ENCODE results near the gene BRI3BP.

The BRI3BP gene

DNA sequence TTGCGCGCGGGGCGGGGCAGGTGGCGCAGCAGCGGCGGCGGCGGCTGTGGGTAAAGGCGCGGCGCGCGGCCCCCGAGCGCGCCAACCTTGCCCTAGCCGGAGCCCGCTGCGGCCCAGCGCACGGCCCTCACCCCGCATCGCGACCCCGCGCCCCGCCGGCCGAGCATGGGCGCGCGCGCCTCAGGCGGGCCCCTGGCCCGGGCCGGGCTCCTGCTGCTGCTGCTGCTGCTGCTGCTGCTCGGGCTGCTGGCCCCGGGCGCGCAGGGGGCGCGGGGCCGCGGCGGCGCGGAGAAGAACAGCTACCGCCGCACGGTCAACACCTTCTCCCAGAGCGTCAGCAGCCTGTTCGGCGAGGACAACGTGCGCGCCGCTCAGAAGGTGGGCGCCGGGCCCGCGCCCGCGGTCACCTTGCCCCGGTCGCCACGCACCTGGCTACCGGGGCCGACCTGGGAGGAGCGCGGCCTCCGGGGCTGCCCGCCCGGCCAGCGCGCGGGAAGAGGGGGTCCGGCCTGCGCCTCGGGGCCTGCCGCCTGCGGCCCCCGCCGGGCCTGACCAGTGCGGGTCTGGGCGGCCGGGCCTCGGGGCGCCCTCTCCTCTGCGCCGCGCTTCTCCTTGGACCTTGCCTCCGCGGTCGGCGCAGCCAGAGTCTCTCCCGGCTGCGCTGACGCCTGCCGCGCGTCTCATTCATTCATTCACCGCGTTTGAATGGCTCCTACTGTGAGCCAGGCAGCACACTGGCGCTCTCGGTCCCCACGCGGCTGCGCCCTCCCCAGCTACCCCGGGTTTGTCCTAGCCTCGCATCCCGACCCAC lies at the start of gene BRI3BP:
Gene BRI3BP, plus strand, starts transcription at position 20 of the 811 bp plus-strand sequence. Its CDS starts 146 bp downstream, at position 166.
- no peak for FAIRE-seq

GRCh38 chr12:124946447-124946793 lies 47.0 kb upstream of the BRI3BP start:
- FAIRE-seq = no peak

DNA sequence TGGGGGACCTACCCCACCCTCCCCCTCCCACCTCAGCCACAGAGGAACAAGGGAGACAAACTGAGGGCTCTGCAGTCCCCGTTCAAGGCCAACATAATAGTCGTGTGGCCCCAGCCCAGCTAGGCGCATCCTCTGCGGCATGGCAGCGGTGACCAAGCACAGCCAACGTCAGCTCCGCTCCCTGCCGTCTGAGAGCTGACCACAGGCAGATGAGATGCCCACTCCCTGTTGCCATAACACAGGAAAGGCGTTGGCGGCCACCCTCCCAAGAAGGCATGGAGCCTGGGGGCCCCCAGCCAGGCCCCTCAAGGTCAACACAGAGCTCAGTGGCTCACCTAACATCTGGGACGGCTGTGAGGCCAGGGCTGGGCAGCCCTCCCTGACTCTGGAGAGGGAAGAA lies 46.4 kb upstream of the BRI3BP start:
- no peak for FAIRE-seq

DNA sequence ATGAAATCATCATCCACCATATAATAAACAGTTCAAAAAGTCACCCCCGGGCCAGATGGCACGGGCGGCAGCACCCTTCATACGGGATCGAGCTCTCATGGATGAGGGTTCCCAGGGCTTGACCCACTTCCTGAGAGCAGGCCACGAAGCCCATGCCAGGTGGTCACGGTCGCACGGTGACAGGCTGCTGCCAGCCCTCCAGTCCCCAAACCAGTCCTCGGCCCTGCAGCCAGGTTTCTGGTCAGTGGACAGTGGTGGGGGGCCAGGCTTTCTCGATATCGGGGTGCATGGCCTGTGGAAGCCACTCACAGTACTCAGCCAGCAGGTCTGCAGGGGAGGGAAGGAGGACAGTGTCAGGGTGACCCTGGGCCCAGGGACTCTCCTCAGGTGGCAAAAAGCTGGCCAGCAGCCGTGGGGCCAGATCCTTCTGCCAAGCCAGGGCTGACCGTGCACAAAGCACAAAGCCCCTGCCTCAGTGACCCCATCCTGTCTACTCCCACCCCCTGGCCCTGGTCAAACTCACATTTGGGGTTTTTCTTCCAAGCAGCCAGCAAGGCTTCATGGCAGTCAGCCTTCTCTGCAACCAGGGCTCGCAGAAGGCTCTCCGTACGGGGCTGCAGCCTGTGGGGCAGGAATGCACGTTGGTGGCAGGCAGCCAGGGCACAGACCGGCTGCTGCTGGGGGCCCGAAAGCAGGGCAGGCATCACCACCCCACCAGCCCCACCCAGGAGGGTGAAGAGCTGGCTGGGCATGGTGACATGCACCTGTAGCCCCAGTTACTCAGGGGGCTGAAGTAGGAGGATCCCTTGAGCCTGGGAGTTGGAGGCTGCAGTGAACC lies 45.7 kb upstream of the BRI3BP start:
- no peak for FAIRE-seq

- no peak for FAIRE-seq
These were observed 44.4 kb upstream of the BRI3BP start for GRCh38 chr12:124949066-124949465.

GRCh38 chr12:124949779-124950728 lies 43.4 kb upstream of the BRI3BP start:
- no peak for FAIRE-seq

GRCh38 chr12:124952295-124952694 lies 41.1 kb upstream of the BRI3BP start:
- no peak for FAIRE-seq

- FAIRE-seq = no peak
These were observed 40.6 kb upstream of the BRI3BP start for GRCh38 chr12:124952801-124953200.

GRCh38 chr12:124953689-124954405 lies 39.6 kb upstream of the BRI3BP start:
- no peak for FAIRE-seq

GRCh38 chr12:124954771-124955170 lies 38.7 kb upstream of the BRI3BP start:
- no peak for FAIRE-seq

- no peak for FAIRE-seq
These were observed 36.9 kb upstream of the BRI3BP start for GRCh38 chr12:124956571-124956970.

DNA sequence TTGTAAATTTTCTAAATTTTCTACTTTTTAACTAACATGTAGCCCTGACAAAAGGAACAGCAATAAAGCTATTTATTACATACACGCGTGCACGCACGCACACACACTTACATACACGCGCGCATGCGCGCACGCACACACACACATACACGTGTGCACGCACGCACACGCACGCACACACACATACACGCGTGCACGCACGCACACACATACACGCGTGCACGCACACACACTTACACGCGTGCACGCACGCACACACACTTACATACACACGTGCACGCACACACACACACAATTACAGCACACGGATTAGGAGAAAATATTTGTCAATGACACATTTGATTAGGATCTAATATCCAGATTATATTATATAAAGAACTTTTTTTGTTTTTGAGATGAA lies 32.4 kb upstream of the BRI3BP start:
- FAIRE-seq = no peak

- FAIRE-seq = no peak
These were observed 30.2 kb upstream of the BRI3BP start for GRCh38 chr12:124963211-124963610.

GRCh38 chr12:124964251-124964650 lies 29.2 kb upstream of the BRI3BP start:
- FAIRE-seq = no peak

- no peak for FAIRE-seq
These were observed 28.5 kb upstream of the BRI3BP start for GRCh38 chr12:124964836-124965462.

DNA sequence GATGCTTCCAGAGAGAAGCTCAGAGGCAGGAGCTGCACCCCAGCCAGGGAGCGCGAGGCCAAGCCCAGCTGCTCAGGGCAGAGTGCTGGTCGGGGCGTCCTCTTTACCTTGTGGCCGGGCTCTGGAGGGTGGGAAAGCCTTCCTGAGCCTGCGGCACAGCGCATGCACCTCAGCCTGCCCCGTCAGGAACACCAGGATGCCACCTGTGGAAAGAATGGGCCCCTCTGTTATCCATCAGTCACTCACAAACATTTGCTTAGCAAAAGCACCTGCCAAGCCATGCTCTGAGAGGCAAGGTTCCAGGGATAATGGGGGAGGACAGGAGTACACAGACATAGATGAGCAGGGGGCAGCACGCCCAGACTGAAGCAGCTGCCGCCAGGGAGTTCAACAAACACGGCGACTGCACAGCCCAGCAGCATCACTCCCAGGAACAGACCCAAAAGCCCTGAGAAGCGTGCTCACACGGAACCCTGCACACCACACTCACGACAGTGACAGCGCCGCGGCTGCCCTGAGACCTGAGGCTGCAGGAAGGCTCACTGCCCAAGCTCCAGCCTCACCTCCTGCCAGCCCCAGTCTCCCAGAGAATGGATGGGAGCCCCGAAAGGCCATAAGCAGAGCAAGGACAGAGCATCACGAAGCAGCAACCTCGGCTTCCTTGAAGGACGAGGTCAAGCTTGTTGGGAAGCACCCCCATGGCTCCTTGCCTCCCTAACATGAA lies 26.3 kb upstream of the BRI3BP start:
- FAIRE-seq = no peak

GRCh38 chr12:124968656-124969055 lies 24.8 kb upstream of the BRI3BP start:
- FAIRE-seq = no peak

- FAIRE-seq = no peak
These were observed 22.6 kb upstream of the BRI3BP start for GRCh38 chr12:124970647-124971402.

DNA sequence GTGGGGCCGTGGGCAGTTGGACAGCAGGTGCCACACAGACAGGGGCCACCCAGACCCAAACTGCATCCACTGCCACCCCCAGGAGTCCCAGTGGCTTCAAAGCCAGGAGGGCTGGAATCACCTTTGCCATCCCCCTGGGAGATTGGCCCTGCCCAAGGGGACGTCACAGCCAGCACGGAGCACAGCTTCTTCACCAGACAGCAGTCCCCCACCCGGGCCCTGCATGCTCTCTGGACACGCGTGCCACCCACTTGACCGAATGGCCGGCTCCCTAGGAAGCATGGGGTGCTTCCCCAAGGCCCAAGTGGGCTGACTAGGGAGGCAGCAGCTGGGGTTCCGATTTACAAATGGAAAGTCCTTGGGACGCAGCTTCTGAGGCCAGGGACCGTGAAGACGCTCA lies 21.8 kb upstream of the BRI3BP start:
- FAIRE-seq = no peak

- no peak for FAIRE-seq
These were observed 21.2 kb upstream of the BRI3BP start for GRCh38 chr12:124972211-124972610.
